ENCODE data around the gene RHOJ.

DNA sequence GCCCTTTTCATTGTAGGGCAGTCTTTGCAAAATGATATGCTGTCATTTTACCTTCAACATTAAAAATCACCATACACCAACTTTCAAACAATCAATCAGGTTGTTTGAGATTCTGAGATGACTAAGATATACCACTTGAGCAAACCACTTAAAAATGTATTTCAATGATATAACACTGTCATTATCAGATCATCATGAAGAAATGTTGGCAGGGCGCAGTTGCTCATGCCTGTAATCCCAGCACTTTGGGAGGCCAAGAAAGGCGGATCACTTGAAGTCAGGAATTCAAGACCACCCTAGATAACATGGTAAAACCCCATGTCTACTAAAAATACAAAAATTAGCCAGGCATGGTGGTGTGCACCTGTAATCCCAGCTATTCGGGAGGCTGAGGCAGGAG, 13.0 kb upstream of the RHOJ start:
- TF ChIP-seq, protein P1, sequence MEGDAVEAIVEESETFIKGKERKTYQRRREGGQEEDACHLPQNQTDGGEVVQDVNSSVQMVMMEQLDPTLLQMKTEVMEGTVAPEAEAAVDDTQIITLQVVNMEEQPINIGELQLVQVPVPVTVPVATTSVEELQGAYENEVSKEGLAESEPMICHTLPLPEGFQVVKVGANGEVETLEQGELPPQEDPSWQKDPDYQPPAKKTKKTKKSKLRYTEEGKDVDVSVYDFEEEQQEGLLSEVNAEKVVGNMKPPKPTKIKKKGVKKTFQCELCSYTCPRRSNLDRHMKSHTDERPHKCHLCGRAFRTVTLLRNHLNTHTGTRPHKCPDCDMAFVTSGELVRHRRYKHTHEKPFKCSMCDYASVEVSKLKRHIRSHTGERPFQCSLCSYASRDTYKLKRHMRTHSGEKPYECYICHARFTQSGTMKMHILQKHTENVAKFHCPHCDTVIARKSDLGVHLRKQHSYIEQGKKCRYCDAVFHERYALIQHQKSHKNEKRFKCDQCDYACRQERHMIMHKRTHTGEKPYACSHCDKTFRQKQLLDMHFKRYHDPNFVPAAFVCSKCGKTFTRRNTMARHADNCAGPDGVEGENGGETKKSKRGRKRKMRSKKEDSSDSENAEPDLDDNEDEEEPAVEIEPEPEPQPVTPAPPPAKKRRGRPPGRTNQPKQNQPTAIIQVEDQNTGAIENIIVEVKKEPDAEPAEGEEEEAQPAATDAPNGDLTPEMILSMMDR (IDR thresholded peaks at IDR 0.05; ENCODE audit: control extremely low read depth in 1 of 3, insufficient read depth in 1 of 3, low read depth in 1 of 3, low read length in 3 of 3), result no peak
- TF ChIP-seq RNF2 (IDR thresholded peaks at IDR 0.05; ENCODE audit: borderline replicate concordance, low read depth, low read length, missing control alignments, poor library complexity, severe bottlenecking) (no peak), RAD21 (IDR thresholded peaks at IDR 0.05 in 1 of 2, conservative IDR thresholded peaks at IDR 0.05 in 1 of 2; ENCODE audit: low read depth in 2 of 2, low read length in 2 of 2) (no peak)

Data from H1 (cell line).